K562 (cell line): Measurements from ENCODE around the gene PACRG.

Experiments
- ARNT ChIP-seq, 2 experiments: fragments of 450-650 bp; IDR thresholded peaks; 2 replicates each; pipeline ENCODE4 v1.6.1; 2016; ENCODE audit warnings: mild to moderate bottlenecking in 1 of 2
- EZH2 ChIP-seq: IDR thresholded peaks from 2 replicates; pipeline ENCODE4 v1.6.1; 2012; ENCODE audit warnings: low read depth, mild to moderate bottlenecking, inconsistent platforms, low read length, borderline replicate concordance
- POLR2A ChIP-seq: fragments of 450-650 bp; conservative IDR thresholded peaks from 2 replicates; pipeline ENCODE4 v1.6.1; 2016
- SMAD1 ChIP-seq: fragments of 150-350 bp; IDR thresholded peaks from 2 replicates; pipeline ENCODE4 v1.6.1; 2014; ENCODE audit warnings: low read length, low read depth; ENCODE audit not compliant: partially characterized antibody
- TF ChIP-seq, protein P1 (sequence below), 3 experiments: IDR thresholded peaks in 2 of 3; conservative IDR thresholded peaks in 1 of 3; 2 replicates each; pipeline ENCODE4 v1.5.1; 2011 to 2012; ENCODE audit warnings: low read length in 3 of 3, mild to moderate bottlenecking in 3 of 3, control low read depth in 2 of 3, improper control_type of control experiment in 1 of 3, inconsistent platforms in 1 of 3, low read depth in 1 of 3, mixed read lengths in 1 of 3, moderate library complexity in 1 of 3; ENCODE audit not compliant: insufficient read depth in 2 of 3
- TF ChIP-seq, protein P2 (sequence below): sonication (generic); formaldehyde crosslinking; IDR thresholded peaks from 2 replicates; pipeline ENCODE4 v1.9.0; 2022; ENCODE audit warnings: mild to moderate bottlenecking, missing genetic modification reagents

DNA sequence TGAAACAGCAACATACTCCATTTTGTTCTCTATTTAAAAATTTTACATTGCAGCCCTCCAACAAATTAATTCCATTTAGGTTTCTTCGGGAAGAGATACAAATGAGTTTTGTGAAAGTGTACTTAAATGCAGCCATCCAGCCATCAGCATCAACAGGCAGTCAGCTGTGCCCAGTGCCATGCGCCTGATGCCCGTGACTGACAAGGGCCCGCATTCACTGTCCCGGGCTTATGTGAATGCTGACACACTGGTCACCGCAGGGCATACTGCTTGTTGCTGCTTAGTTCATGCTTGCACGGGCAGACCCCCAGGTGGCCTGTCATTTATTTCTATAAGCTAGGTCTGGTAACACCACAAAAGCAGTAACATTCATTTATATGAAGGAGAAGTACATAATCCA, 461.8 kb downstream of the PACRG start:
- TF ChIP-seq ARNT (IDR thresholded peaks at IDR 0.05): no peak
- TF ChIP-seq POLR2A: no peak
- no peak for TF ChIP-seq EZH2
- no peak for TF ChIP-seq SMAD1
- TF ChIP-seq, protein P1, sequence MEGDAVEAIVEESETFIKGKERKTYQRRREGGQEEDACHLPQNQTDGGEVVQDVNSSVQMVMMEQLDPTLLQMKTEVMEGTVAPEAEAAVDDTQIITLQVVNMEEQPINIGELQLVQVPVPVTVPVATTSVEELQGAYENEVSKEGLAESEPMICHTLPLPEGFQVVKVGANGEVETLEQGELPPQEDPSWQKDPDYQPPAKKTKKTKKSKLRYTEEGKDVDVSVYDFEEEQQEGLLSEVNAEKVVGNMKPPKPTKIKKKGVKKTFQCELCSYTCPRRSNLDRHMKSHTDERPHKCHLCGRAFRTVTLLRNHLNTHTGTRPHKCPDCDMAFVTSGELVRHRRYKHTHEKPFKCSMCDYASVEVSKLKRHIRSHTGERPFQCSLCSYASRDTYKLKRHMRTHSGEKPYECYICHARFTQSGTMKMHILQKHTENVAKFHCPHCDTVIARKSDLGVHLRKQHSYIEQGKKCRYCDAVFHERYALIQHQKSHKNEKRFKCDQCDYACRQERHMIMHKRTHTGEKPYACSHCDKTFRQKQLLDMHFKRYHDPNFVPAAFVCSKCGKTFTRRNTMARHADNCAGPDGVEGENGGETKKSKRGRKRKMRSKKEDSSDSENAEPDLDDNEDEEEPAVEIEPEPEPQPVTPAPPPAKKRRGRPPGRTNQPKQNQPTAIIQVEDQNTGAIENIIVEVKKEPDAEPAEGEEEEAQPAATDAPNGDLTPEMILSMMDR (IDR thresholded peaks at IDR 0.05 in 2 of 3, conservative IDR thresholded peaks at IDR 0.05 in 1 of 3; ENCODE audit: insufficient read depth in 2 of 3, low read depth in 1 of 3, low read length in 3 of 3): no peak
- TF ChIP-seq, protein P2, sequence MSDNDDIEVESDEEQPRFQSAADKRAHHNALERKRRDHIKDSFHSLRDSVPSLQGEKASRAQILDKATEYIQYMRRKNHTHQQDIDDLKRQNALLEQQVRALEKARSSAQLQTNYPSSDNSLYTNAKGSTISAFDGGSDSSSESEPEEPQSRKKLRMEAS (CRISPR knock-in tag): no peak
